ENCODE measurements around the gene HIPK4. TPM values are rescaled to one million over a fixed set of nuclear protein-coding genes. Genes with fewer than 3 reads are reported as not detected.

HIPK4 gene
- total RNA-seq, 1 donor from 2014 or later, result 0.74 TPM

DNA sequence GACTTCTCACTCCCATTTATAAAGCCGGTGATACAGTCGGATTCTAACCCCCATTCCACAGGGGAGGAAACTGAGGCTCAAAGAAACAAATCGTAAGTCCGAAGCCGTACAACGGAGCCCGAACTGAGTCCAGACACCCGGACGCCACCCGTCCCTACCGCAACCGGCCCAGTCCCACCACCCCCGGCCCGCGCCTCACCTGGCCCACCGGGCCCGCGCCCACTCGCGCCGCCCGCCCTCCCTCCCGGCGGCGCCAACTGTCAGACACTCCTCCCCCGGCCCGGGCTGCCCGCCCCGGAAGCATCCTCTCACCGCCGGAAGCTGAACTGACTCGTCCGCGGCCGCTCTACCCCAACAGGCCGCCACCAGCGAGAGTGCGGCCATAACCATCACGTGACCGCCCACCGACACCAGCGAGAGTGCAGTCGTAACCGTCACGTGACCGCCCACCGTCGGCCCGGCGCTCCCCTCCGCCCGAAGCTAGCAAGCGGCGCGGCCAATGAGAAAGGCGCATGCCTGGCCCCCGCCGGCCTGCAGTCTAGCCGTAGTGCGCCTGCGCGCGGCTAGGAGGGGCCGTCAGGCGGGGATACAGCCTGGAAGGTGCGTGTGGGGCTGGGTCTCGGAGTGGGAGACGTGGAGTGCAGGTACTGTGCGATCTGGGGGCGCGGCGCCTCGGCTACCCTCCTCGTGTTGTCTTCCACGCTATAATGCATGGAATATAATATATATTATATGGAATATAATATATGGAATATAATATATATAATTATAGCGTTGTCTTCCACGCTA is 41.7 kb downstream of the HIPK4 start, which contains the start of the genes C19orf47 and PLD3:
Gene C19orf47 (minus strand): TSS at position 273 of the 789 bp plus-strand sequence. CDS start 6,540 bp downstream, outside the sequence.
Gene PLD3 (plus strand): TSS at position 571 of the 789 bp plus-strand sequence. CDS start 17,789 bp downstream, outside the sequence.
- no peaks in the 10 kb centered on the region for H3K36me3 ChIP-seq
- peak; percentile 98 to 99 for DNase-seq (ENCODE audit: extremely low spot score in 2 of 2)
- no peaks in the 10 kb centered on the region for H3K27me3 ChIP-seq
- intact Hi-C loops (cut with DNase I), result no loop called here
- no peaks in the 10 kb centered on the region for H3K9me3 ChIP-seq
- peaks cover 32% of the 10 kb centered on the region for H3K4me1 ChIP-seq
- H3K4me3 ChIP-seq, result peak within 1 kb of the TSS; percentile 55 to 80
- H3K27ac ChIP-seq, result peak within 1 kb of the TSS; percentile 61
- TF ChIP-seq POLR2AphosphoS5 (IDR thresholded peaks at IDR 0.05; ENCODE audit: insufficient read depth in 1 of 2, low read depth in 1 of 2), result peak; percentile 97 to 99
- TF ChIP-seq, protein P1, sequence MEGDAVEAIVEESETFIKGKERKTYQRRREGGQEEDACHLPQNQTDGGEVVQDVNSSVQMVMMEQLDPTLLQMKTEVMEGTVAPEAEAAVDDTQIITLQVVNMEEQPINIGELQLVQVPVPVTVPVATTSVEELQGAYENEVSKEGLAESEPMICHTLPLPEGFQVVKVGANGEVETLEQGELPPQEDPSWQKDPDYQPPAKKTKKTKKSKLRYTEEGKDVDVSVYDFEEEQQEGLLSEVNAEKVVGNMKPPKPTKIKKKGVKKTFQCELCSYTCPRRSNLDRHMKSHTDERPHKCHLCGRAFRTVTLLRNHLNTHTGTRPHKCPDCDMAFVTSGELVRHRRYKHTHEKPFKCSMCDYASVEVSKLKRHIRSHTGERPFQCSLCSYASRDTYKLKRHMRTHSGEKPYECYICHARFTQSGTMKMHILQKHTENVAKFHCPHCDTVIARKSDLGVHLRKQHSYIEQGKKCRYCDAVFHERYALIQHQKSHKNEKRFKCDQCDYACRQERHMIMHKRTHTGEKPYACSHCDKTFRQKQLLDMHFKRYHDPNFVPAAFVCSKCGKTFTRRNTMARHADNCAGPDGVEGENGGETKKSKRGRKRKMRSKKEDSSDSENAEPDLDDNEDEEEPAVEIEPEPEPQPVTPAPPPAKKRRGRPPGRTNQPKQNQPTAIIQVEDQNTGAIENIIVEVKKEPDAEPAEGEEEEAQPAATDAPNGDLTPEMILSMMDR (IDR thresholded peaks at IDR 0.05), result peak in 2 of 3 experiments; percentile 17 to 27
- peak in 1 of 2 donors; percentile 84 for TF ChIP-seq POLR2A (IDR thresholded peaks at IDR 0.05)

DNA sequence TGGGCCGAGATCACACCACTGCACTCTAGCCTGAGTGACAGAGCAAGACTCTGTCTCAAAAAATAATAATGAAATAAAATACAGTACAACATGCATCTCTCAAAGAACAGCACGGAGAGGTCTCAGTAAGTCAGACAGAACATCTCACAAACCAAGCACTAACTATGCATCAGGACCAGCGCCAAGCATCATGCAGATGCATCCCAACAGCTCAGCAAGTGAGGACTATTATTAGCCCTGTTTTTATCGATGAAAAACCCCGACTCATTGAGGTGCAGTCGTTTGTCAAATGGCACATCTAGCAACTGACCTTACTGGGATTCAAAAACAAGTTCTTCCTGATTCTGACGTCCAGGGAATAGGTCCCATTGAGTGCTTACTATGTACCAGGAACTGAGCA is 45.6 kb downstream of the HIPK4 start:
- Histone ChIP-seq H3K27me3 (no peaks in the 10 kb centered on the region), H3K4me3 (no peak overlapping the region), H3K4me1 (peaks cover 20% of the 10 kb centered on the region), H3K36me3 (peaks cover 0 to 2% of the 10 kb centered on the region in 2 donors), H3K27ac (no peak overlapping the region), H3K9me3 (no peaks in the 10 kb centered on the region)
- TF ChIP-seq POLR2AphosphoS5 (IDR thresholded peaks at IDR 0.05; ENCODE audit: insufficient read depth in 1 of 2, low read depth in 1 of 2) (no peak), POLR2A (IDR thresholded peaks at IDR 0.05) (no peak)
- TF ChIP-seq, protein P1 (IDR thresholded peaks at IDR 0.05), result no peak
- intact Hi-C loops (cut with DNase I), result no loop called here
- no peak for DNase-seq (ENCODE audit: extremely low spot score in 2 of 2)

DNA sequence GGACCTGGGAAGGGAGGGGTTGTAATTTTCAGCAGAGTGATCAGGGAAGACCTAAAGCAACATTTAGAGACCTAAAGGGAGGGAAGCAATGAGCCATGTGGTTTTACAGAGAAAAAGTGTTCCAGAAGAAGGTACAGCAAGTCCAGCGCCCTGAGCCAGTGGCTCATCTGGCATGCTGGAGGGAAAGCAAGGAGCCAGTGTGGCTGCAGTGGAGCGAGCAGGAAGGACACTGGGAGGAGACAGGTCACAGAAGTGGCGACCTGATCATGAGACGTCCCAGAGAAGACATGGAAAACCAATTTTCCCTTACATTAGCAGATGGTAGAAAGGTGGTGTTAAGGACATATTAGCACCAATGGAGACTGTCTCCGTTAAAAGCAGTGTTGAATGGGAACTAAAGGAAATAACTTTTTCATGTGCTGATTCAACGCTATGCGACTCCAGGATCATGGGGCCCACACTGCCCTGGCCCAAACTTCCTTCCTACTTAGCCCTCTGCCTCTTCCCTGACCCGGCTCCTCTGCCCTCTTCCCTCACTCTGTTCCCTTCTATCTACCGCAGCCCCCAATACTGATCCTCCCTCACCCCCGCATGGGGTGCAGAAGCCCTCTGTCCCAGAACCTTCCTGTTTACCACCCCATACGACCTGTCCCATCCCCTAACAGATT is 47.2 kb downstream of the HIPK4 start:
- intact Hi-C loops (cut with DNase I), result no loop called here
- no peaks in the 10 kb centered on the region for H3K27me3 ChIP-seq
- DNase-seq (ENCODE audit: extremely low spot score in 2 of 2), result no peak
- H3K9me3 ChIP-seq, result no peaks in the 10 kb centered on the region
- peaks cover 13% of the 10 kb centered on the region for H3K4me1 ChIP-seq
- no peak overlapping the region for H3K4me3 ChIP-seq
- no peak overlapping the region for H3K27ac ChIP-seq
- peaks cover 0 to 10% of the 10 kb centered on the region in 2 donors for H3K36me3 ChIP-seq
- TF ChIP-seq, protein P1 (IDR thresholded peaks at IDR 0.05), result no peak
- TF ChIP-seq POLR2AphosphoS5 (IDR thresholded peaks at IDR 0.05; ENCODE audit: insufficient read depth in 1 of 2, low read depth in 1 of 2), result no peak
- no peak for TF ChIP-seq POLR2A (IDR thresholded peaks at IDR 0.05)

DNA sequence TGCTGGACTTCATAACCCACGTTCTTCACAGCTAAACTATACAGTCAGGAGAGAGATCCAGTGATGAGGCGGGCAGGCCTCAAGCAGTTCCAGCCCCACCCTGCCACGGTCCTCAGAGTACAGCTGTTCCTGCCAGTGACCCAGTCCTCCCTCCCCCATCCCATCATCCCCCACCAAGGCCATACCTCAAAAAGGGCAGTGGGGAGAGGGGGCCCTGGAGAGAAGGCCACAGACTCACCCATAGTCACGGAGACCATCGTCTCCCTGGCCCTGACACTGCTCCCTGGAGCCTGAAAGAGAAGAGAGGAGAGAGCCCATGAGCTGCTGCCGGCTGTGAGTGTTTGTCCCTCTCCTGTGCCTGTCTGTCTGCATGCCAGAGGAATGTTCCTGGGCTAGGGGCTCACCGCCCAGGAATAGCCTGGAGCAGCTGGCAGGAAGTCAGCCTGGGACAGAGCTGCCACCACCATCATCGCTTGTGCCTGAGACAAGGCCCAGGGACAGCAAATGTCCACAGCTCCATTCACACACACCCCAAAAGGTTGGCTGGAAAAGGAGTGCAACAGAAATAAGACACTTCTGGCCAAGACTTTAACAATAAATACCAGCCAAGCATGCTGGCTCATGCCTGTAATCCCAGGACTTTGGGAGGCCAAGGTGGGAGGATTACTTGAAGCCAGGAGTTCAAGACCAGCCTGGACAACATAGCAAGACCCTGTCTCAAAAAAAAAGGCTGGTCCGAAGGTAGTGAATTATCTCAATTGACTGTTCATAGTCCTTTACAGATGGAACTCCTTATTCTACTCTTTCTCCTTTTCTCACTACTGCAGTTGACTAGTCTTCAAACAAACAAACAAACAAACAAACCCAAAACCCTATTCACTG is 48.1 kb downstream of the HIPK4 start:
- TF ChIP-seq, protein P1 (IDR thresholded peaks at IDR 0.05), result no peak
- TF ChIP-seq POLR2AphosphoS5 (IDR thresholded peaks at IDR 0.05; ENCODE audit: insufficient read depth in 1 of 2, low read depth in 1 of 2) (no peak), POLR2A (IDR thresholded peaks at IDR 0.05) (no peak)
- peaks cover 0 to 10% of the 10 kb centered on the region in 2 donors for H3K36me3 ChIP-seq
- H3K27ac ChIP-seq, result no peak overlapping the region
- H3K4me3 ChIP-seq, result no peak overlapping the region
- H3K9me3 ChIP-seq, result no peaks in the 10 kb centered on the region
- DNase-seq (ENCODE audit: extremely low spot score in 2 of 2), result no peak
- intact Hi-C loops (cut with DNase I), result no loop called here
- H3K4me1 ChIP-seq, result peaks cover 4% of the 10 kb centered on the region
- H3K27me3 ChIP-seq, result no peaks in the 10 kb centered on the region

Measured in vagina (tissue), 2 donors.